Myocyte (in vitro differentiated cells): ENCODE measurements around the gene ALDH3B1. TPM values are rescaled to one million over a fixed set of nuclear protein-coding genes. Genes with fewer than 3 reads are reported as not detected.
A peak's percentile ranks its signal among the peaks of the same experiment; 100 is the strongest.

Experiments
- DNase-seq: peaks from one replicate; pipeline ENCODE4 v3.0.0-alpha.2; 2012; ENCODE audit warnings: low read depth
- microRNA-seq: library from miRNA; unstranded; fragments of <30 nt; microRNA quantifications from one replicate; pipeline ENCODE4, GENCODE V29; 2016
- total RNA-seq: library from RNA; depleted of rRNA; stranded (reverse); fragments of >200 nt; gene quantifications from 2 replicates; pipeline ENCODE4 v1.2.3, GENCODE V29; 2014

ALDH3B1 gene
- total RNA-seq, 1 donor from 2014 or later, result 36.6 TPM

DNA sequence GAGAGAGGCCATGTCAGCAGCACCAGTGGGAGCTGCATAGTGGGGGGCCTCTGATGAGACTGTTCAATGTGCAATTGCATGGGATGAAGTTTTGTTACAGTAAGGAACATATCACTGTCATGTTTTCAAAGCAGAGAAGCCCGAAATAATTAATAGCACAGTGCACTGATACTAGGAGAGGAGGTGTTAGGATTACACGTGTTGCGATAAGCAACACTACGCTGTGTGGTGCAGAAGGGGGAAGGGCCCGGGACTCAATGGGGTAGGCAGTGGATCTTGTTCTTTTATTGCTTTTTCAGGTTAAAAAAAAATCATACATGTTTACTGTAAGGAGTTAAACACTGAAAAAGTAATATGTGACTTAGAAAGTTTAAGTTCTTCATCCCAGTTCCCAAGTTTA, 57.9 kb downstream of the ALDH3B1 start:
- DNase-seq, result no peak

DNA sequence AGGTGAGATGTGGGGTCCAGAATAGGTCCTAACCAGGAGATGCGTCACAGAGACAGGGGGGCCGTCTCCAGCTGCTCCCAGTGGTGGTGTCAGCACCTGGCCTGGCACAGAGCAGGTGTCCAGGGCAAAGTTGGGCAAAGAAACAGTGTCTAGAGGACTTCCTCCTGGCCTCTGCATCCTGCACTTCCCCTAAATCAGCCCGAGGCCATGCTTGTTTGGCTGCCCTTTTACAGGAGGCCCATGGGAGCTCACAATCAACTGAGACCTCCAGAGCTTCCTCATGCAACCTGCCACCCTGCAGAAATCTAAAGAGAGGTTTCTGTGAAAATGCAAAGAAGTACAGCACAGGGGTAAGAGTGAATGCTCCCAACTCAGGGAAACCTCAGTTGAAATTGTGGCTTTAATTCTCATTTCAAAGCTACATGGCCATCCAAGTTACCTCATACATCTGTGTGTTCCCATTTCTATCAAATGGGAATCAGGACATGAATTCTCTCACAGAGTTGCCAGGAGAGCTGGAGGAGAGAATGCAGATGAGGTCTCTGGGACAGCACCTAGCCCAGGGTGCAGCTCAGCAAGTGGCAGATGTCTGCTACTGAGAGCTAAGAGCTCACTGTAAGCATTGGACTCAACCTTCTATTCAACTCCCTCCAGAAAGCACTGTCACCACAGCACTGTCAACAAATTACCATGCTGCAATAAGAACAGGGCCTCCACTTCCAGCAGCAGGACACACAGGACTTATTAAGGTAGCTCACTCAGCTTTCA, 61.3 kb downstream of the ALDH3B1 start:
- no peak for DNase-seq

- DNase-seq, result no peak
Measured at GRCh38 chr11:68074584-68075352, 64.6 kb downstream of the ALDH3B1 start.

DNA sequence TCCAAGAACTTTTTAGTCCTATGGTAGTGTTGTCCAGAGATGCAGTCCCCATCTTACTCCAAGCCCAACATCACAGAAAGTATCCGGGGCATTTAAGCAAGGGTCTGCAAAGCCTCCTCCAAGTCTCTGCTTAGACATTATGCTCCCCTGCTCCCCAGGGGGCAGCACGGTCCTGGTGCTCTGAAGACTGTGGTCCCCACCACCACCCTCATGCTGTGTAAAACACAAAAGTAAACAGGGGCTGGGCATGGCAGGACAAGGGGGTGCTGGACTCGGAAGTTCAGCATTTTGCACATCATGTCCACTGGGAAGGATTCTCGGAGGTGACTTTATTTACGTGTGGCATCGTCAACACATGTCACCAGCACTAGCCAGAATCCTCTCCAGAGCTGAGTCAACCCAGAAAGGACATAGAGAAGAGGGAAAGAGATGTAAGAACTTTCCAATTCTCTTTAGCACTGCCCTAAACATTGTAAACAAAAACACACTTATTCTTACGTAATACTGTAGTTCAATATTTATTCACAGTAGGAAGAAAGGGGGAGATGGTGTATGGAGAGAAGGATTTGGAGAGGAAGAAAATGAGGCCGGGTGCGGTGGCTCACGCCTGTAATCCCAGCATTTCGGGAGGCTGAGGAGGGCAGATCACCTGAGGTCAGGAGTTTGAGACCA, 66.4 kb downstream of the ALDH3B1 start:
- DNase-seq, result no peak

GRCh38 chr11:68077617-68078582, 67.8 kb downstream of the ALDH3B1 start:
- DNase-seq, result peak; percentile 27

Small RNA genes lying within 50 kb of the gene (microRNA-seq; reads per million reads assigned to microRNA genes)
- not detected for gene MIR4691
- gene MIR6753, result not detected
- not detected for gene MIR7113

Other genes starting within 250 kb of the ALDH3B1 start
- 25.0 and 32.4 TPM in 2 replicates for gene UNC93B1, start 6.2 kb upstream of the ALDH3B1 start, total RNA-seq
- 154 and 195 TPM in 2 replicates for gene NDUFS8, start 20.4 kb downstream of the ALDH3B1 start, total RNA-seq
- 25.8 and 33.1 TPM in 2 replicates for gene TCIRG1, start 28.7 kb downstream of the ALDH3B1 start, total RNA-seq
- gene CHKA, start 111.1 kb downstream of the ALDH3B1 start, total RNA-seq, result 12.0 and 15.3 TPM in 2 replicates
- gene KMT5B, start 203.0 kb downstream of the ALDH3B1 start, total RNA-seq, result 40.6 and 42.3 TPM in 2 replicates